Measurements from ENCODE around the gene CORO2B.

The CORO2B gene

GRCh38 chr15:68706931-68707330, 128.1 kb downstream of the CORO2B start:
- no peak overlapping the region for H3K4me3 ChIP-seq (ENCODE audit: low read length)
- no peak for TF ChIP-seq CTCF (conservative IDR thresholded peaks at IDR 0.05; ENCODE audit: low read length)

GRCh38 chr15:68707386-68707785, 128.6 kb downstream of the CORO2B start:
- no peak for TF ChIP-seq CTCF (conservative IDR thresholded peaks at IDR 0.05; ENCODE audit: low read length)
- H3K4me3 ChIP-seq (ENCODE audit: low read length), result no peak overlapping the region
- DNase-seq (ENCODE audit: low read depth), result no peak

More at GRCh38 chr15:68706931-68707330, 128.1 kb downstream of the CORO2B start:
- DNase-seq (ENCODE audit: low read depth), result no peak

GRCh38 chr15:68709876-68710275, 131.1 kb downstream of the CORO2B start:
- H3K4me3 ChIP-seq (ENCODE audit: low read length), result no peak overlapping the region
- TF ChIP-seq CTCF (conservative IDR thresholded peaks at IDR 0.05; ENCODE audit: low read length), result no peak
- no peak for DNase-seq (ENCODE audit: low read depth)

GRCh38 chr15:68710536-68710935, 131.7 kb downstream of the CORO2B start:
- no peak for DNase-seq (ENCODE audit: low read depth)

GRCh38 chr15:68711406-68711805, 132.6 kb downstream of the CORO2B start:
- DNase-seq (ENCODE audit: low read depth), result no peak
- H3K4me3 ChIP-seq (ENCODE audit: low read length), result no peak overlapping the region
- TF ChIP-seq CTCF (conservative IDR thresholded peaks at IDR 0.05; ENCODE audit: low read length), result no peak

More at GRCh38 chr15:68710536-68710935, 131.7 kb downstream of the CORO2B start:
- no peak for TF ChIP-seq CTCF (conservative IDR thresholded peaks at IDR 0.05; ENCODE audit: low read length)
- no peak overlapping the region for H3K4me3 ChIP-seq (ENCODE audit: low read length)

- no peak for DNase-seq (ENCODE audit: low read depth)
- TF ChIP-seq CTCF (conservative IDR thresholded peaks at IDR 0.05; ENCODE audit: low read length), result no peak
These were observed 134.1 kb downstream of the CORO2B start for GRCh38 chr15:68712886-68713285.

GRCh38 chr15:68713874-68714273, 135.1 kb downstream of the CORO2B start:
- no peak for TF ChIP-seq CTCF (conservative IDR thresholded peaks at IDR 0.05; ENCODE audit: low read length)
- no peak overlapping the region for H3K4me3 ChIP-seq (ENCODE audit: low read length)
- DNase-seq (ENCODE audit: low read depth), result no peak

More at GRCh38 chr15:68712886-68713285, 134.1 kb downstream of the CORO2B start:
- H3K4me3 ChIP-seq (ENCODE audit: low read length), result no peak overlapping the region
